ENCODE data around the gene SLC30A2.

The SLC30A2 gene

DNA sequence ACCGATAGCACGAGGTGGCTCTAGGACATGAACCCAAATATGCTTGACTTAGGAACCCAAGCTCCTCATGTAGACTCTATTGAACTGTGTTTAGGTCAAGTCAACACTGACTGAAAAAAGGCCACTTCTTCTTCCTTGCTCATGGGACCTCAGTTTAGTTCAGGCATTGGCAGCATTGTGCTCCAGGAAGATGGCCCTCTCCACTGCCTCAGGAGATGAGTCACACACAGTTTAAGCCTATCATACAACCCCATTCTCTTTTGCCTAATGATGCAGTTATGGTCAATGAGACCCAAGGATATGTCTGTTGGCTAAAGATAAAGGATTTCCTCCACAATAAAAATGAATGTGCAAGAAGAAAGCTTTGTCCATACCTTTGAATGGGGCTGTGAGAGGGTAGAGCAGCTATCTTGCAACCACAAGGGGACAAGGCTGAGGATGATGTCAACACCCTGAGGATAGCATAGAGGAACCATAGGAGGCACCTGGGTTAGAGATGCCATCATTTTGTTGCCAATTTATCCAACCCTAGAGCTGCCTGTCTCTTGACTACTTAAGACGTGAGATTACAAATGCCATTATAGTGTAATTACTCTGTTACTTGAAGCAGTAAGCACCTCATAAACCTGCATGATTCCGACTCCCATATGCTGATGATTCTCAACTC lies 24.5 kb upstream of the SLC30A2 start:
- no peak for DNase-seq (ENCODE audit: low read depth in 2 of 2)

DNA sequence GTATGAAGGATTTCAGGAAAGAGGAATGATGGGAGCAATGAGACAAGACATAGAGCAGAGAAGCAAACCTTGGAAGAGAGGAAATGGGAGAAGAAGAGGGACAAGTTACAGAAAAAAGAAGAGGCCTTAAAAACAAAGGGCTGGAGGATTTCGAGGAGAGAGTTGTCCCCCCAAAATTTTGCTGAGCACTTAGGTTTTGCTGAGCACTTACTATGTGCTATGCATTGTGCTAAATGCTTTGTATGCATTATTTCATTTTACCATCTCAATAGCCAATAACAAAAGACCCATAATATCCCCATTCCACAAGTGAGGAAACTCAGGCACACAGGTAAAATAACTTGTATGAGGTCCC lies 24.0 kb upstream of the SLC30A2 start:
- DNase-seq (ENCODE audit: low read depth in 2 of 2) = no peak

DNA sequence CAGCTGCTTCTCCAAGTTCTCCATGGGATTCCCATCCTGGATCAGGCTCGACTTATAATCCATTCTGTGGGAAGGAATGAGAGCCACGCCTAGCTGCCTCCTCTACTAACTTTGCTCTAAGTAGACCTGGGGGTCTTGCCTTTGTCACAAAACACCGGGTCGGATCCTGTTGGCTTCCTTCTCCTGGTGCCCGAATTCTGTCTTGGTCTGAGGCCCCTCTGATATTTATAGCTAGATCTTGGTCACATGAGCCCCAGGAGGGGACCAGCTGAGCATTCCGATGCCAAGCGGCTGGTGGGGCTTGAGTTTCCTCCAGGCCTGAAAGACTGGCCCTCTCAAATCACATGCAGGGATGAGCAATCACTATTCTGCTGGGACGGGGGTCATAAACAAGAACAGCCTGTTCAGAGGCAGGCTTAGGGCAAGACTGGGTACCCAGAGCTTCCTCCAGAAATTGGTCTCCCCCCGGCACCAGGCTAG lies 21.6 kb upstream of the SLC30A2 start, which contains the start of gene TRIM63:
TRIM63 (minus strand) TSS at position 199 of the 480 bp plus-strand sequence; CDS start at position 63, 136 bp downstream.
- no peak for DNase-seq (ENCODE audit: low read depth in 2 of 2)

DNA sequence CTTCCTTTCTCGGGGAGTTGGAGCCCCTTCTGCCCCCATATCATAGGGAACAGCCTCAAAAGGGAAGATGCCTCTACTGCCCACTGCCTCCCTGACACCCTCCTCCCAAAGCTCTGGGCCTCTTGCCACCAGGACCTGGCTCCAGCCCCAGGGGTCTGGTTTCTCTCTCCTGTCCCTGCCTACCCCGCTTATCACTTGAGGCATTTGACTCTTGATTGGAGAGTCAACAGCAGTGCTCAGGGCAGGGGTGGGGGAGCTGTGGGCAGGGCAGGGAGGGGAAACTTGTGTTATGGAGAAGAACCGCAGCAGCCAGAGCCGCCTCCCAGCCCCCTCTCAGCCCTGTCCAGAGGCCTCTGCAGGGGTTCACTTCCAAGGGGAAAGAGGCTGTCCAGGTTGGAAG lies 20.9 kb upstream of the SLC30A2 start:
- DNase-seq (ENCODE audit: low read depth in 2 of 2) = no peak

DNA sequence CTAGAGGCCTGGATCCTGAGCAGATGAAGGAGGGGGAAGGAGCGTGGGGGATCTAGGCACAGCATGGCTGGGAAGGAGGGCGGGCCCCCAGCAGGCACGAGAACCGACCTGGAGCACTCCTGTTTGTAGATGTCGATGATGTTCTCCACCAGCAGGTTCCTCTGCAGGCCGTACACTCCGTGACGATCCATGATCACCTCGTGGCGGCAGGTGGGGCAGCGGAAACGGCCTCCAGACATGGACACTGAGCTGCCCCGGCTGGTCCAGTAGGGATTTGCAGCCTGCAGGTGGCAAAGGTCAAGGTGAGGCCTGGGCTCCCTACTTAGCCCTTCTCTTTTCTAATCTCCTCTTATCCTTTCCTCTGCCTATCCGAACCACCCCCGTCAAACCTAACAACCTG lies 20.2 kb upstream of the SLC30A2 start:
- DNase-seq (ENCODE audit: low read depth in 2 of 2) = no peak

DNA sequence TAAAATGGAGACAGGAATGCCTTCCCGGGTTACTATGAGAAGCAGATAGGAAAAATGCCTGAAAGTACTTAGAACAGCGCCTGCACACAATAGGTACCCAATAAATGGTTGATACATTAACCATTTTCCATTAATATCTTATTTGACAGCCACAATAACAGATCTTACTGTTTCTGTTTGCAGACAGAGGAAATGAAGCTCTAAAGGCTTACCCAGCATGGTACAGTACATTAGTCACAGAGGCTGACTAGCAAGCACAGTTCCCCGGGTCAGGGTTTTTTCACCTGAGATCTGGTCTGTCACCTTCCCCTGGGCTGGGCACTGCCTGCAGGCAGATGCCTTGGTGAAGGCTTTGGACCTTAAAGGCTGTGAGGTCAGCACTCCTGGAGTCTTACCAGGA lies 18.6 kb upstream of the SLC30A2 start:
- DNase-seq (ENCODE audit: low read depth in 2 of 2) = no peak

DNA sequence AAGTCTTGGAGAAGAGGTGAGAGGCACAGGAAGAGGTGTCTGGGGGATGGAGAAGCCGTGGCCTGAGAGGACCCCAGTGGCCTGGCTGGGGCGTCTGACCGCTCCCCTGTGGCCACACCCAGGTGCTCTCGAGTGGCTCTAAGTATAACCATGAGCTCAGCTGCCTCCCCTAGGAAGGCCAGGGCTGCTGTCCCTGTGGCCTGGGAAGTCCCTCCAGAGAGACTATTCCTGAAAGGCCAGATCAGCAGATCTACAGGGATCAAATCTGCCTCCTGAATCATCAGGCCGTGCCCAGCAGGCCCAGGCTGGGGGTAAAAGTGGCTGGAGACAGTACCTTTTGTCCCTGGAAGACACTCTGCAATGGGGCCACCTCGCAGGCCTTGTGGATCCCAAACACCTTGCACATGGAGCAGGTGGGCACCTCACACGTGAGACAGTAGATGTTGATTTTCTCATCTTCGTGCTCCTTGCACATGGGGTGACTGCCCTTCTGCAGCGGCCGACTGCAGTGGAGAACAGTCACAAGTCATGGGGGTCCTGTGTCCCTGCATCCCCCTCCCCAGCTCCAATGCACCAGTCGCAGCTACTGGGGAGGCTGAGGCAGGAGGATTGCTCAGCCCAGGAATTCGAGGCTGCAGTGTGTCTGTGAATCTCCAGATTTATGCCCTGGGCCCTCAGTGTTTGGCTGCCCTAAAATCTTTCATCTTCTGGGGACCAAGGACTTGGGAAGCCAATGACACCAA lies 15.1 kb upstream of the SLC30A2 start:
- DNase-seq (ENCODE audit: low read depth in 2 of 2) = no peak

DNA sequence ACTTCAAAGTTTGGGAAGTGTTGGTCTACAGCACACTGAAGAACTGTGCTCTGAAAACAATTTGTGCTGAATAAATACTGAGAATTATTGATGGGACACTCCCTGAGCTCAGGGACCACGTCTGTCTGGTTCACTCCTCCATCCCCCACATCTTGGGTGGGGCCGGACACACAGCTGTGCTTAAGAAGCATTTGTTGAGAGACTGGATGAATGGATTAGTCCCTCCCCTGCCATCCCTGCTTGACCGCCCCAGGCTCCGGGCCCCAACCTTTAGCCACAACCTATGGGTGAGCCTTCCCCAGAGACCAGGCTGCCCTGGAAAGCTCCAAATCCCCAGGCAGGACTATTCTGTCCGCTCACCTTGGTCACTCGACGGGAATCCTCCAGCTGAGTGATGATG lies 14.0 kb upstream of the SLC30A2 start:
- no peak for DNase-seq (ENCODE audit: low read depth in 2 of 2)

DNA sequence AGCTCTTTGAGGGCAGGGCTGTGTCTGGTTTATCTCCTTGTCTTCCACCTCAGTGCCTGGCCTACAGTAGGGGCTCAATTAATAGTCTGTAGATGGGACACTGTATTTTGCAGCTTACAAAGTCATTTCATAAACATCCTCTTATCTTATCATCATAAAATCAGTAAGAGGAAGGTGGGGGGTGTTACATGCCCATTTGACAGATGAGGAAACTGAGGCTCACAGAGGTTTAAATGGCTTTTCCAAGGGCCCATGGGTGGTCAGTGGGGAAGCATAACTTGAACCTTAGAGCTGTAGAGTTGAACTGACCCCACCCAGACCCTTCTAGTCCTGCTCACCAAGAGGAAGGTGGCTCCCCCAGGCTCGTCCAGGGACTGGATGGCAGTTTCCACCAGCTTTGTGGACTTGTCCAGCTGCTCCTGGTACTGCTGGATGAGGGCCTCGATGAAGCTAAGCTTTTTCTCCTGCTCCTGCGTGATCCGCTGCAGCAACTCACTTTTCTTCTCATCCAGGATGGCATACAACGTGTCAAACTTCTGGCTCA lies 12.2 kb upstream of the SLC30A2 start:
- no peak for DNase-seq (ENCODE audit: low read depth in 2 of 2)

DNA sequence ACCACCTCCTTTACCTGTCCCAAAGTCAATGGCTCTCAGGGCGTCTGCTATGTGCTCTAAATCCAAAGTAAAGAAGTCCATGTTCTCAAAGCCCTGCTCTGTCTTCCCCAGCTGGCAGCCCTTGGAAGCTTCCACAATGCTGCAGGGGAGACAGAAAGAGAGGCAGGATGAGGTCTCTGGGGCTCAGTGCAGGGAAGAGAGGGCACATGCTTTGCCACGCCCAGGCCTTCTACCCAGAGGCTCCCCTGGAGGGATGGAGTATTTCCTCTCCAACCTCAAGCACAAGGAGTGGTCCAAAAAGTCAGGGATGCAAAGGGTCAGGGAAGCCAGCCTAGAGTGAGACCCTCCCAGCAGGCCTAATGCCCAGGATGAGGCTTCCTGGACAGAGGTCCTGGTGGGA lies 11.3 kb upstream of the SLC30A2 start:
- no peak for DNase-seq (ENCODE audit: low read depth in 2 of 2)

DNA sequence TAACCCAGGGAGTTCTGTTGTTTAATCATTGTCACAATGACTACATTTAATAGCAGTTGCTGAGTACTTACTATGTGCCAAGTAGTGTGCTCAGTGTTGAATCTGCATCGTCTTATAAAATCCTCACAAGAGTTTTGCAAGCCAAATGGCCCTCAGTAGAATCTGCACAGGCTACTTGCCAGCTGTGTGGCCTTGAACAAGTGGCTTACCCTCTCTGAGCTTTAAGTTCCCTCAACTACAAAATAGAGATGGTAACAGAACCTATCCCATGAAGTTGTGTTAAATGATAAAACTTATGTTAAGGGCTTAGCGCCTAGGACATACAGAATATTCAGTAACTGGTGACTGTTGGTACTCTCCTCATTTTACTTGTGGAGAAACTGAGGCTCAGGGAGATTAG lies 9.1 kb upstream of the SLC30A2 start:
- no peak for DNase-seq (ENCODE audit: low read depth in 2 of 2)

DNA sequence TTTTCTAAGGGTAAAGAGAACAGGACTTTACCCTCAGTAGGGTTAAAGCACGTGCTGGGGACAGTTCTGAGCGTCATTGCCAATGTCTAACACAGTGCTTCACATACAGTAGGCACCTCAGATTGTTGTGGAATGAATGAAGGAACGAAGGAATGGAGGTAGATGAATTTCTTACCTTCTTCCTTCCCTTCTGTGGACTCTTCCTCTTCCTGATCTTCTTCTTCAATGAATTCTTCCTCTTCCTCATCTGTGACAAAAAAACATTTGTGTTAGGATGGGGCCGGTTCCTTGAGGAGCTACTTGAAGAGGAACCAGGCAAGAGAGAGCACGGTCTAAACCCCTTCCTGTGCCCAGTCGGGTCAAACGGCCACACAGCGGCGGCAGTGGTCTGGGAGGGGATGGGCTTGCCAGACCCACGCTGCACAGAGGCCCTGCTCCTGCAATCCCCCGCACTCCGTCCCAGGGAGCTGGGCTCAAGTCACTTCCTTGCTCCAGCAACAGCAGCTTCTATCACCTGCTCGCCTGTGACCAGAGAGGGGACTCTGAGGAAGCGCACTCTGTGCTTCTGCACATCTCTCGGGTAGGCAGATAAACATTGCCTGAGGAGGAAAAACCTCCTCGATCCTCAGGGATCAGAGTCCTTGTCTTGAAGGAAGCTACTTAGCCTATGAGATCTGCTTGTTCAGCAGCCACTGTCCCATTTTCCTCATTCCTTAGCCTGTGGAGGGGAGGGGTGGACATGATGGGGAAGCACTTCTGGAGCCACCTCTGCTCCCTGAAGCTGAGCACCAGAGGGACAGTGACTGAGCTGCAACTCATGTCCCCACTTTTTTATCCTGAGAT lies 8.0 kb upstream of the SLC30A2 start:
- DNase-seq (ENCODE audit: low read depth in 2 of 2) = no peak

DNA sequence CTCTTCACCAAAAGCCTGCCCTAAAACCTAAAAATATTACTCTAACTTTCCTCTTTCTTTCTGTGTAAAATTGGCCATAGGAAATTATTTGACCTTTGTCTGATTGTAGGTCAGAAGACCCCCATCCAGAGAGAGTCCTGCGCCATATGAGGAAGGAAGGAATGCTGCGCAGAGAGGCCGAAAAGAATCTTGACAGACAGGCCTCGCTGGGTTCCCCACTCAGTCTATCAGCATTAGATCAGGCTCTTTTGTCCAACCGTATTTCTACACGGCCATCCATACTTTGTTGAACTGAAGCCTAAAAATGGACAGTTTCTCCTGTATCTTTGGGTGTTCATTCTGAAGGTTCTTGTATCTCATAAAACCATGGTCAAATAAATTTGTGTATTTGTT lies 4.3 kb upstream of the SLC30A2 start:
- no peak for DNase-seq (ENCODE audit: low read depth in 2 of 2)

DNA sequence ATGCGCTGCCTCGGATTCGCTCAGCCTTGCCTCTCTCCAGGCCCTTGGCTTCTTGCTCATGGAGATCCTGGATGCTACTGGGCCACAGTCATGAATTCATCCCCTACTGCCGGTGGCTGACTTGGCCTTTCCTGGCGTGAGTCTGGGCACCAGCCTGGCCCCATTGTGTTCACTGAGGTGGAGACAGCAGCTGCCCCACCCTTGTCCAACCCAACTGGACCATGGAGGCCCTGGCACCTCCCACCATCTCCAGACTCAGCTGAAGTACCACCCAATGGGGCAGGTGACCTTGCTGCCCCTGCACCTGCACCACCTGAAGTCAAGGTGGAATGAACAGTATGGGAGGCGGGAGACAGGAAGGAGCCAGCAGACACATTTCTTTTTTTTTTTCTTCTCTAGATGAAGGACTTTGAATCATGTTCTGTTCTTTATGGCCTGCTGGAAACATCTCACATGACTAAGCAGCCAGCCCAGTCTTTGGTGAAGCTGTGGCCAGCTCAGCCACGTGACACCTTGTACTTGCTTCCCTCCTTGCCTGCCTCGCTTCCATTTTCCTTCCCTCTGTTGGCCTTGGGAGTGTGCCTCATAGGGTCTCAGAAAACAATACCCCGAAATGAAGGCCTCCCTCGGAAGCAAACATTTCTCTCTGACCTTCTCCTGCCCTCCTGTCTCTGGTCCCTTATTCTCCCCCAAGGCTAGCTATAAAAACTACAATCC lies 3.8 kb upstream of the SLC30A2 start:
- DNase-seq (ENCODE audit: low read depth in 2 of 2) = no peak

DNA sequence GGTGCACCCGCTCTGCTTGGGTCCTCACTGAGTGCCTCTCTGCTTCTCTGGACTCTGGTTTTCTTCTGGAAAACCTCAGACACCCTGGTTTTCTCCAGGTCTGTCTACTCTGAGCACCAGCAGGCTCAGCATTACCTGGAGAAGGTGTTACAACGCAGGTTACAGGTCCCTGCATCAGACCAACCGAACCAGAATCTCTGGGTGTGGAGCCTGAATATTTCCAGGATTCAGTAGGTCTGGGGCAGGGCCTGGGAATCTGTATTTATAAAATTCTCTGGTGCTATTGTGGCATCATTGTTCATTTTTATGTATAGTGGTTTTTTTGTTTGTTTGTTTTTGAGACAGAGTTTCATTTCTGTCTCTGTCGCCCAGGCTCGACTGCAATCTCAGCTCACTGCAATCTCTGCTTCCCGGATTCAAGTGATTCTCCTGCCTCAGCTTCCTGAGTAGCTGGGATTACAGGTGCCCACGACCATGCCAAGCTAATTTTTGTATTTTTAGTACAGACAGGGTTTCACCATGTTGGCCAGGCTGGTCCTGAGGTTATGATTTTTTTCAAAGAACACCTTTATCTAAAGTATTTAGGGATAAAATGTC lies 1.5 kb upstream of the SLC30A2 start:
- no peak for DNase-seq (ENCODE audit: low read depth in 2 of 2)

DNA sequence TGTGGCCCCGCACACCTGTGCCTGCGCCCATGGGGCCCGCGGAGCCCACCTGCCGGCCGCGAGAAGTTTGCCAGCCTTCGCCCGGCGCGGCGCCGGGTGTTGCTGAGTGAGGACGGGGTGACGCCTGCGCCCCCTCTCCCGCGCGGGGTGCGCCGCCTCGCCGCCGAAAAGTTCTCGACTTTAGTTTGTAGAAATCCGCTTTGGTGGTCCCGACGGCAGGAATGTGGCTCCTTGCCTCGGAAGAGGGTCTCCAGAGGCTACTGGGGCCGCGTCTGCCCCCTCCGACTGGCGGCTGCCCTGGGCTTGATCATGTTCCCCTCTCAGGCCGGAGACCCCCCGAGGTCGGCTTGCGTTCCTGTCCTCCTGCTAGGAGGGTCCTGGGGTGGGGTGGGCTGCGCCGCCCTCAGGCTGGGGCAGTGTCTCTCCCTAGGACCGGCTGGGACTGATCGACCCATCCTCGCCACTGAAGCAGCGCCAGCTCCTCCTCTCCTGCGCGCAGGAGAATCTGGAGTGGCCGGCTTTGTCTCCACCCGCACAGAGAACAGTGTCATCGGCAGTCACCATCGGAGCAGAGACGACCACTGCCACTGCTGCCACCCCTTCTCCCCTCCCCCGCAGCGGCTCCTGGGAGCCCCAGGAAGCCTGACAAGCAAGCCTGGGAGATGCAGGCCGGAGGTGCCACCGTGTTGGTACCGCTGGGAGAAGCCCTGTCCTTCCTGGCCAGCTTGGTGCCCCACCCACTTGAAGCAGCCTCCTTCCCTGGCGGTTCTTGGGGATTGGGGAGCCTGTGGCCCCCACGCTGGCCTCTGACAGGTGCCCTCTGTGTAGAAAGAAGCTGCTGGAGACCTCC lies 553 bp upstream of the SLC30A2 start:
- DNase-seq (ENCODE audit: low read depth in 2 of 2) = no peak

DNA sequence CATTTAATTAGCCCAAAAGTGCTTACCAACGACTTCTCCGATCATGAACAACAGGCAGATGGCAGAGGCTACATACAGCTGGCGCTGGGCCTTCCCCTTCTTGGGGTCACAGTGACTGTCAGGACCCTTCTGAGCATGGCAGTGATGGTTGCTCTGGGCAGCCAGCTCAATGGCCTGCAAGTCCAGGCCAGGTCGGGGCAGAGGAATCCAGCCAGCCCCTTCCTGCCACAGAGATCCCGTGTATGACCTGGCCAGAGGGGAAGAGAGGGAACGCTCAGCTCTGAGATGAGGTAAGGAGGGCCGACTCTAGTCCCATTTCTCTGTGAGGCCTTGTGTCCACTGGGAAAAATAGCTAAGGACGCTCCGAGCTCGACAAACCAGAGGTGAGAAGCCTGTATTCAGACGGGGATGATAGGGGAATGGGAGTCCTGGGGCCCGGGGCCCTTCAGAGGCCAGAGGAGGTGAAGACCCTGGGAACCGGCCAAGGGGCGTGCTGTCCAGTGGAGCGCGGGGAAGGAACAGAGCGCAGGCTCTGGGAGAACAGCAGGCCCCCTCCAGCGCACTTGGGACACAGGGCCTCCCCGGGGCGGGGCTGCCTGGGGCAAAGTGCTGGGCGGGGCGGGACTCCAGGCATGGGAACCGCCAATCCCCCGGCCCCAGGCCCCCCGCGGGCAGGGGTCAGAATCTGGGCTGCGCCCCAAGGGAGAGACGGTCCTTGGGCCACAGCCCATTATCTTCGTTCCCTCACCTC lies 772 bp downstream of the SLC30A2 start:
- DNase-seq (ENCODE audit: low read depth in 2 of 2) = no peak

DNA sequence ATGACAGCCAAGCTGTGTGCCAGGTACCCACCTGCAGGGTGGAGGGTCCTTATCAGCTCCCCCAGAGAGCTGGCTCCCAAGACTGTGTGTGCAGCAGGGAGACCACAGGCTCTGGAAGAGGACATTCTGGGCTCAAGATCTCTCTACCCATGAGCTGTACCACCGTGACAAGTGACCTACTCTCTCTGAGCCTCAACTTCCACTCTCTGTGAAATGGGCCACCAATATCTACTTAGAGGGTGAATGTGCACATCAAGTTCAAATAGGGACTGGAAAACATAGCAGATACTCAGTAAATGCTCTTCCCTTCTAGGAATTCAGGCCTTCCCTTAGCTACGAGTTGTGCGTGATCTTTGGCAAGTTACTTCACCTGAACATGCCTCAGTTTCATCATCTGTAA lies 1.5 kb downstream of the SLC30A2 start:
- DNase-seq (ENCODE audit: low read depth in 2 of 2) = no peak

DNA sequence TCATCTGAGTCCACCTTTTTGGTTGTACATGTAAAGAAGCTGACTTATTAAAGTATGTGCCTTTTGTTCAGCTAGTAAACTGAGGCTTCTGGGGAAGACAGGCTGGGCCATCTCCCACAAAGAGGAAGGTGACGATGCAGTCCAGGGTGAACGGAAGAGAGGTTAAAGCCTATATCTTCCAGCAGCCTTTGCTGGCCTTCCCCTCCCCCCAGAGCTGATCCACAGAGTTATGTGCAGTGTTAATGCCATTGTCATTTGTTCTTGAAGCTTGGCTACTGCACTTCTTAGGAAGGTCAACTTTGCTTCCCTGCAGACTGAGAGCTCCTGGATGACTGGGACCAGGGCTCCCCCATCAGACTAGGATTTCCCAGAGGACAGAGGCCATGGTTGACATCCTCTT lies 2.2 kb downstream of the SLC30A2 start:
- DNase-seq (ENCODE audit: low read depth in 2 of 2) = no peak

DNA sequence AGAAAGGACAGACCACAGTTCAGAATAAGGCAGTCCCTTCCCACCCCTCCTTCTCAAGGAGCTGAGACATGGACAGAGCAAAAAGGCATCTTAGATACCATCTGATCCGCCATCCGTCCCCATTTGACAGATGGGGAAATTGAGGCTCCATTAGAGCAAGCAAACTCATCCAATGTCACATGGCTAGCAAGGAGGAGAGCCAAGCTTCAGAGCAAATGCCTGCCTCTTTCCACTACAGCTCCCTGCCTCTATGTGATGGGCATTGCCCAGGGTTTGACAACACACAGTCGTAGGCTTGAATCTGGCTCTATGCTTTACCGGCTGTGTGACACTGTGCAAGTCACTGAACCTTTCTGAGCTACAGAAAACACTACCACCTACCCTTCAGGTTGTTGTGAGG lies 3.9 kb downstream of the SLC30A2 start:
- no peak for DNase-seq (ENCODE audit: low read depth in 2 of 2)

Data from stimulated activated CD4-positive, alpha-beta T cell treated with anti-CD3 and anti-CD28 coated beads, Interleukin-15, amount 100 ng/mL, for 48 hours (primary cell).